Breast epithelium (tissue), 3 donors: ENCODE data around the gene BRPF3.

Experiments used
- CTCF ChIP-seq, 3 donors: fragments of 450-650 bp; IDR thresholded peaks; one replicate each; pipeline ENCODE4 v1.5.1; 2016 to 2017; ENCODE audit warnings: antibody characterized with exemption in 3 of 3, mild to moderate bottlenecking in 3 of 3, moderate library complexity in 3 of 3
- POLR2A ChIP-seq: fragments of 450-650 bp; IDR thresholded peaks from one replicate; pipeline ENCODE4 v1.6.1; 2016; ENCODE audit warnings: antibody characterized with exemption, mild to moderate bottlenecking, moderate library complexity
- POLR2AphosphoS5 ChIP-seq, 3 donors: sonication (generic); formaldehyde crosslinking; IDR thresholded peaks; one replicate each; pipeline ENCODE4 v1.6.1; 2017; ENCODE audit warnings: antibody characterized with exemption in 3 of 3

GRCh38 chr6:36226438-36227047, 30.0 kb downstream of the BRPF3 start:
- no peak for TF ChIP-seq POLR2AphosphoS5 (IDR thresholded peaks at IDR 0.05)
- no peak for TF ChIP-seq CTCF (IDR thresholded peaks at IDR 0.05)
- no peak for TF ChIP-seq POLR2A
